Left lung (tissue), 14 donors: ENCODE data around the gene MRPL58. TPM values are rescaled to one million over a fixed set of nuclear protein-coding genes. Genes with fewer than 3 reads are reported as not detected.

ENCODE experiments used
- ATAC-seq: fragments of 200-7000 bp; cut with Tn5 transposase; one replicate; pipeline ENCODE4 v1.9.1; 2020; ENCODE audit warnings: moderate library complexity
- DNase-seq, 4 donors: peaks; one replicate each; pipeline ENCODE4 v3.0.0-alpha.2; 2013 to 2020
- H3K27ac ChIP-seq, 2 donors: fragments of 200-600 bp; sonication (generic) in 1 of 2; one replicate each; pipeline versions ENCODE4 v1.5.0 to v1.8.0; 2020 to 2021
- H3K27me3 ChIP-seq, 2 donors: fragments of 200-600 bp; sonication (generic) in 1 of 2; one replicate each; pipeline versions ENCODE4 v1.5.0 to v1.8.0; 2020 to 2021
- H3K36me3 ChIP-seq, 2 donors: fragments of 200-600 bp; sonication (generic) in 1 of 2; one replicate each; pipeline versions ENCODE4 v1.5.0 to v1.8.0; 2020 to 2021
- H3K4me1 ChIP-seq, 2 donors: fragments of 200-600 bp; one replicate each; pipeline ENCODE4 v1.8.0; 2021
- H3K4me3 ChIP-seq, 2 donors: fragments of 200-600 bp; sonication (generic) in 1 of 2; one replicate each; pipeline versions ENCODE4 v1.5.0 to v1.8.0; 2020 to 2021; ENCODE audit warnings: mild to moderate bottlenecking in 1 of 2
- H3K9me3 ChIP-seq, 2 donors: fragments of 200-600 bp; sonication (generic) in 1 of 2; one replicate each; pipeline versions ENCODE4 v1.5.0 to v1.8.0; 2020 to 2021
- intact Hi-C, 2 donors: fragments of 100-400 bp; cut with DNase I; formaldehyde crosslinking; loops; one replicate each; pipeline versions ENCODE4 v1.11.2 to v1.14.2; 2022
- long read RNA-seq, 12 donors: library from polyadenylated mRNA in 2 of 12; unstranded in 2 of 12; transcript quantifications; one replicate each; pipeline ENCODE4 v2.0.0 and lab custom pipeline, GENCODE V29; 2019 to 2026
- polyA plus RNA-seq, 6 donors: library from polyadenylated mRNA; unstranded; fragments of 120-200 nt; gene quantifications; one replicate each; pipeline ENCODE4 v1.2.1, GENCODE V29; 2013; ENCODE audit not compliant: insufficient read length in 6 of 6
- total RNA-seq, 2 donors: library from RNA; stranded (reverse); fragmentation: NEBNext Ultra II Directional; extraction: Animal tissue kit (Norgen Biotek cat#: 25700); gene quantifications; one replicate each; pipeline ENCODE4 v1.2.1, GENCODE V29; 2021
- TF ChIP-seq, protein P1 (sequence below), 2 donors: fragments of 200-600 bp; sonication (generic) in 1 of 2; IDR thresholded peaks; one replicate each; pipeline versions ENCODE4 v1.5.0 to v1.8.0; 2021; ENCODE audit warnings: antibody characterized with exemption in 2 of 2
- donor health status: DM: no; HTN: yes; CAD: no.
- donor health status: DM: no; HTN: no; CAD: no.

The MRPL58 gene
- total RNA-seq: 10 to 100 TPM; 25.7 to 32.8 TPM
- 10 to 100 TPM; 18.8 to 25.1 (median 21.0) TPM for polyA plus RNA-seq
- long read RNA-seq, donor 1, transcript MRPL58-201 (6 exons, 890 nt): major isoform, 10 of 19 reads
- long read RNA-seq, donor 1, partial matches to known transcripts: 5 of 19 reads
- long read RNA-seq, donor 1, other reads (novel, unspliced or antisense): 0 of 19 reads
- long read RNA-seq, donor 2, transcript MRPL58-201 (6 exons, 890 nt): major isoform, 9 of 9 reads
- long read RNA-seq, donor 2, partial matches to known transcripts: 0 of 9 reads
- long read RNA-seq, donor 2, other reads (novel, unspliced or antisense): 0 of 9 reads
- long read RNA-seq, donor 3, transcript MRPL58-201 (6 exons, 890 nt): major isoform, 5 of 6 reads
- long read RNA-seq, donor 3, partial matches to known transcripts: 0 of 6 reads
- long read RNA-seq, donor 3, other reads (novel, unspliced or antisense): 0 of 6 reads
- long read RNA-seq, donor 4, transcript MRPL58-201 (6 exons, 890 nt): major isoform, 25 of 27 reads
- long read RNA-seq, donor 4, partial matches to known transcripts: 0 of 27 reads
- long read RNA-seq, donor 4, other reads (novel, unspliced or antisense): 0 of 27 reads
- long read RNA-seq, donor 5, transcript MRPL58-201 (6 exons, 890 nt): major isoform, 7 of 7 reads
- long read RNA-seq, donor 5, partial matches to known transcripts: 0 of 7 reads
- long read RNA-seq, donor 5, other reads (novel, unspliced or antisense): 0 of 7 reads
- long read RNA-seq, donor 6, transcript MRPL58-201 (6 exons, 890 nt): major isoform, 17 of 19 reads
- long read RNA-seq, donor 6, partial matches to known transcripts: 0 of 19 reads
- long read RNA-seq, donor 6, other reads (novel, unspliced or antisense): 0 of 19 reads
- long read RNA-seq, donor 7, partial matches to known transcripts: 0 of 3 reads
- long read RNA-seq, donor 7, other reads (novel, unspliced or antisense): 0 of 3 reads
- long read RNA-seq, donor 8, transcript MRPL58-201 (6 exons, 890 nt): major isoform, 5 of 6 reads
- long read RNA-seq, donor 8, partial matches to known transcripts: 0 of 6 reads
- long read RNA-seq, donor 8, other reads (novel, unspliced or antisense): 0 of 6 reads
- long read RNA-seq, donor 9: 0 reads
- long read RNA-seq, donor 10, transcript MRPL58-201 (6 exons, 890 nt): major isoform, 37 of 41 reads
- long read RNA-seq, donor 10, partial matches to known transcripts: 0 of 41 reads
- long read RNA-seq, donor 10, other reads (novel, unspliced or antisense): 3 of 41 reads
- long read RNA-seq, donor 11: 0 reads
- long read RNA-seq, donor 12, transcript MRPL58-201 (6 exons, 890 nt): major isoform, 6 of 7 reads
- long read RNA-seq, donor 12, partial matches to known transcripts: 0 of 7 reads
- long read RNA-seq, donor 12, other reads (novel, unspliced or antisense): 0 of 7 reads

DNA sequence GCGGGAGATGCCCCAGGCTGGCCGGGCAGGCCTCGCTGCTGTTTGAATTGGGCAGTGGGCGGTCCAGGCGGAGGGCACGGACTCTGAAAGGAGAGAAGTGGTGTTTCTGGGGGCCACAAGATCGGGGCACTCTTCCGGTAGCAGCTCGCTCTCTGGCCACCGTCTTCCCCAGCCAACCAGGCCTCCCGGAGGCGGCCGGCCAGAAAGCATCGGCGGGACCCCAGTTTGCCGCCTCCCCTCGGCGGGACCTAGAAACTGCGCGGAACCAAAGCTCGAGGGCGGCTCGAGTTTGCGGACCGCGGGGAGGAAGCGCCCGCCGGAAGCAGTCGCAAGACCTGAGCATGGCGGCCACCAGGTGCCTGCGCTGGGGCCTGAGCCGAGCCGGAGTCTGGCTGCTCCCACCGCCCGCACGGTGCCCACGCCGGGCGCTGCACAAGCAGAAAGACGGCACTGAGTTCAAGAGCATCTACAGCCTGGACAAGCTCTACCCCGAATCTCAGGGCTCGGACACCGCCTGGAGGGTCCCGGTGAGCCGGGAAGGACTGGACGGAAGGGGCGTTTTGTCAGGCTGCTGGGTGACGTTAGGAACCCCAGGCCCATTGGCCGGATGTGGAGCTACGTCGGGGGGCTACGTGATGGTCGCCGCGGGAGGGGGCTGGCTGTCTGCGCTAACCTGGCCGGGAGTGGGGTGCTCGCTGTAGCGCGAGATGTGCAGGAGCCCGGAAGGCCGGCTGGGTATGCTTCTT is at the start of gene MRPL58:
MRPL58 (plus strand) TSS at position 325 of the 746 bp plus-strand sequence; CDS start at position 342, 17 bp downstream.
- Histone ChIP-seq H3K27me3 (no peaks in the 10 kb centered on the region), H3K36me3 (peaks cover 0 to 20% of the 10 kb centered on the region in 2 donors), H3K27ac (peak within 1 kb of the TSS; percentile 77 to 87), H3K4me1 (peaks cover 8 to 21% of the 10 kb centered on the region in 2 donors), H3K4me3 (peak within 1 kb of the TSS; percentile 86 to 90), H3K9me3 (no peaks in the 10 kb centered on the region)
- intact Hi-C loops: no loop called here
- DNase-seq (peak; percentile 79 to 96 (median 90)), ATAC-seq (peak; percentile 98)
- TF ChIP-seq, protein P1, sequence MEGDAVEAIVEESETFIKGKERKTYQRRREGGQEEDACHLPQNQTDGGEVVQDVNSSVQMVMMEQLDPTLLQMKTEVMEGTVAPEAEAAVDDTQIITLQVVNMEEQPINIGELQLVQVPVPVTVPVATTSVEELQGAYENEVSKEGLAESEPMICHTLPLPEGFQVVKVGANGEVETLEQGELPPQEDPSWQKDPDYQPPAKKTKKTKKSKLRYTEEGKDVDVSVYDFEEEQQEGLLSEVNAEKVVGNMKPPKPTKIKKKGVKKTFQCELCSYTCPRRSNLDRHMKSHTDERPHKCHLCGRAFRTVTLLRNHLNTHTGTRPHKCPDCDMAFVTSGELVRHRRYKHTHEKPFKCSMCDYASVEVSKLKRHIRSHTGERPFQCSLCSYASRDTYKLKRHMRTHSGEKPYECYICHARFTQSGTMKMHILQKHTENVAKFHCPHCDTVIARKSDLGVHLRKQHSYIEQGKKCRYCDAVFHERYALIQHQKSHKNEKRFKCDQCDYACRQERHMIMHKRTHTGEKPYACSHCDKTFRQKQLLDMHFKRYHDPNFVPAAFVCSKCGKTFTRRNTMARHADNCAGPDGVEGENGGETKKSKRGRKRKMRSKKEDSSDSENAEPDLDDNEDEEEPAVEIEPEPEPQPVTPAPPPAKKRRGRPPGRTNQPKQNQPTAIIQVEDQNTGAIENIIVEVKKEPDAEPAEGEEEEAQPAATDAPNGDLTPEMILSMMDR (IDR thresholded peaks at IDR 0.05): peak; percentile 26 to 56

DNA sequence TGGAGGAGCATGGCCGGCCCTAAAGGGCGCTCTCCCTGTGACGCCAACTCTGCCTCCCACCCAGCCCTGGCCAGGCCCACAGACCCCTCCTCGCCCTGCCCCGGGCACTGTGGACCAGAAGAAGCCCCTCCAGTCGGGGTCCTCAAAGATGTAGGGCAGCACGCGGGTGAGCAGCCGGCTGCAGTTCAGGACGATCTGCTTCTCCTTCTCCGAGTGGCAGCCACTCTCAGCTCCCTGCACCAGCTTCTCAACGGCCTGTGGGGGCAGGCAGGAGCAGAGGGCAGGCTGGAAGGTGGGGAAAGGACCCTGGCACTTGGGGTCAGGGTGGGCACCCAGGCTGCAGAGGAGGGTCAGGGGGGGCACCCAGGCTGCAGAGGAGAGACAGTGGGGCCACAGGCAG is 48.8 kb upstream of the MRPL58 start:
- TF ChIP-seq, protein P1 (IDR thresholded peaks at IDR 0.05): no peak
- intact Hi-C loops: no loop called here

DNA sequence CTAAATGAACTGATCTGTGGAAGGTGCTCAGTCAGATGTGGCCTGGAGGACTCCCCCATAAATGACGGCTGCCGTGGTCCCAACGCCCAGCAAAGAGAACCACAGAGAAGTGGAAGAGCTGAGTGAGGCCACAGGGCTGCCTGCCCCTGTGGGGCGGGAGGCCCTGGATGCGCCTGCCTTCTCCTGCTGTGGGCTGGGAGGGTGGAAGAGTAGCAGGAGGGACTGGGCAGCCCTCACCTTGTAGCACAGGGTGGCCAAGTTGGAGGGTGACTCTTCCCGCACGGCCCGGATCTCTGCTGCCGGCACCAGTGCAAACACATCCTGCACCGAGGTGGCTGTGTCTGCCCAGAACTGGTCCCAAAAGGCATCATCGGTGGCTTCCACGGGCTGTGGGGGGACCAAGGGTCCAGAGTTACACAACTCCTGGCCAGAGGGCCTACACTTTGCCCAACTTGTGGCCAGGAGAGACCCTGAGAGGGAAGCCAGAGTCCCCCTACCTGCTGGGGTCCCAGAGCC is 48.2 kb upstream of the MRPL58 start:
- intact Hi-C loops: no loop called here
- ATAC-seq: no peak
- peaks cover 0 to 13% of the 10 kb centered on the region in 2 donors for H3K4me1 ChIP-seq
- H3K27ac ChIP-seq: no peak overlapping the region
- peak in 1 of 4 donors; percentile 51 for DNase-seq
- no peaks in the 10 kb centered on the region for H3K9me3 ChIP-seq
- no peaks in the 10 kb centered on the region for H3K27me3 ChIP-seq
- no peak overlapping the region for H3K4me3 ChIP-seq
- TF ChIP-seq, protein P1 (IDR thresholded peaks at IDR 0.05): no peak
- peaks cover 0 to 7% of the 10 kb centered on the region in 2 donors for H3K36me3 ChIP-seq

More for the DNA sequence above, 48.8 kb upstream of the MRPL58 start:
- H3K36me3 ChIP-seq: peaks cover 0 to 7% of the 10 kb centered on the region in 2 donors
- no peak overlapping the region for H3K27ac ChIP-seq
- ATAC-seq (no peak), DNase-seq (no peak)
- H3K27me3 ChIP-seq: no peaks in the 10 kb centered on the region
- H3K4me1 ChIP-seq: peaks cover 0 to 13% of the 10 kb centered on the region in 2 donors
- H3K9me3 ChIP-seq: no peaks in the 10 kb centered on the region
- H3K4me3 ChIP-seq: no peak overlapping the region

DNA sequence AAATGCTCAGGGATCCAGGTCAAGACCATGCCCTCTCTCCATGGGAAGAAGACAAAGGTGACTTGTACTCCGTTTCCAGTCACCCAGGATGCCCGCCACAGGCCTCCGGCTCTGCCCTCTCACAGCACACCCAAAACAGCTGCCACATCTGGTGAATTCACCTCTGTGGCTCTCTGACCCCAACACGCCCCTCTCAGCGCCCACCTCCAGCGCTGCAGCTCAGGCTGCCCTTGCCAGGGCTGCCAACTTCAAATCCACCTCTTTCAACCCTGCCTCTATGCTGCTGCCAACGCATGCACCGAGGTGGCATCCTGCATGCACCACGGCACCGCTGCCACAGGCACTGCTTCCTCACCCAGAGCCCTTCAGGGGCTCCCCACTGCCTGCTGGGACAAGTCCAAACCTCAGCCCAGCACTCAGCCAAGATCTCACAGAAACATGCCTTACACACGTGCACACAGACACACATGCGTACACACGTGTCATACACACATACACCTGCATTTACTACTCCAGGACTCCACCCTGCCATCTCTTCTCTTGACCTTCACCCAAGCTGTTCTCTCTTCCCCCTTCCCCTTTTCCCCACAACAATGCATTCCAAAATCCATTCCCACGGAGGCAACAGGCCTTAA is 47.4 kb upstream of the MRPL58 start:
- no peak overlapping the region for H3K27ac ChIP-seq
- intact Hi-C loops: no loop called here
- no peak for ATAC-seq

More for the DNA sequence above, 47.4 kb upstream of the MRPL58 start:
- H3K36me3 ChIP-seq: peaks cover 0 to 5% of the 10 kb centered on the region in 2 donors
- H3K4me1 ChIP-seq: peaks cover 0 to 13% of the 10 kb centered on the region in 2 donors
- H3K4me3 ChIP-seq: no peak overlapping the region
- TF ChIP-seq, protein P1 (IDR thresholded peaks at IDR 0.05): no peak
- H3K27me3 ChIP-seq: peaks cover 0 to under 1% of the 10 kb centered on the region in 2 donors
- no peaks in the 10 kb centered on the region for H3K9me3 ChIP-seq
- DNase-seq: peak in 1 of 4 donors; percentile 78
